ENCODE data around the gene MTG1.
"Not testable (repeated sequence)": the region's sequence is repeated elsewhere in the genome, so short reads cannot be mapped to it uniquely, and the experiment has no call there.

The MTG1 gene

GRCh38 chr10:133379152-133379800 is 14.7 kb upstream of the MTG1 start, which contains the start of gene PAOX:
TSS of gene PAOX (plus strand) at chr10:133379262. CDS start at chr10:133379317, 55 bp downstream.
- no peak for DNase-seq

DNA sequence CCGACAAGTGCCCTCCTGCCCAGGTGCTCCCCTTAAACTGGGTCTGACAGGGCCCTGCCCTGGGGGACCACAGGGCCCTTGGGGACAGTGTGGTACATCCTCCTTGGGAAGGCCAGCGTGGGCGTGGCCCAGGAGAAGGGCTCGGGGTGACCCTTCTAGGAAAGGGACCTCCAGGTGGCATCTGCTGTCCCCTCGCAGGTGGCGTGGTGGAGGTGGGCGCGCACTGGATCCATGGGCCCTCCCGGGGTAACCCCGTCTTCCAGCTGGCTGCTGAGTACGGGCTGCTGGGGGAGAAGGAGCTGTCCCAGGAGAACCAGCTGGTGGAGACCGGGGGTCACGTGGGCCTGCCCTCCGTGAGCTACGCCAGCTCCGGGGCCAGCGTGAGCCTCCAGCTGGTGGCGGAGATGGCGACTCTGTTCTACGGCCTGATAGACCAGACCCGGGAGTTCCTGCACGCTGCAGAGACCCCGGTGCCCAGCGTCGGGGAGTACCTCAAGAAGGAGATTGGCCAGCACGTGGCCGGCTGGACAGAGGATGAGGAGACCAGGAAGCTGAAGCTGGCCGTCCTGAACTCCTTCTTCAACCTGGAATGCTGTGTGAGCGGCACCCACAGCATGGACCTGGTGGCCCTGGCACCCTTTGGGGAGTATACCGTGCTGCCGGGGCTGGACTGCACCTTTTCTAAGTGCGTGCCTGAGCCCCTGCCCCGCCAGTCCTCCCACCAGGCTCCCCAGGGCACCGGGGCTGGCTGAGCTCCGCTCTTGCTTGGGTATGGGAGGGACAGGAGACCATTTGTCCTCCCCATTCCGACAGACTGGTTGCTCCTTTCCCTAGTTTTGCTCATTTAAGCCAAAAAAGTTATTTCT is 13.9 kb upstream of the MTG1 start:
- no peak for DNase-seq

- DNase-seq = no peak
Observed at GRCh38 chr10:133381036-133381435, 12.9 kb upstream of the MTG1 start.

GRCh38 chr10:133383551-133383950 is 10.4 kb upstream of the MTG1 start:
- DNase-seq = no peak

GRCh38 chr10:133384071-133384470 is 9.9 kb upstream of the MTG1 start:
- no peak for DNase-seq

DNA sequence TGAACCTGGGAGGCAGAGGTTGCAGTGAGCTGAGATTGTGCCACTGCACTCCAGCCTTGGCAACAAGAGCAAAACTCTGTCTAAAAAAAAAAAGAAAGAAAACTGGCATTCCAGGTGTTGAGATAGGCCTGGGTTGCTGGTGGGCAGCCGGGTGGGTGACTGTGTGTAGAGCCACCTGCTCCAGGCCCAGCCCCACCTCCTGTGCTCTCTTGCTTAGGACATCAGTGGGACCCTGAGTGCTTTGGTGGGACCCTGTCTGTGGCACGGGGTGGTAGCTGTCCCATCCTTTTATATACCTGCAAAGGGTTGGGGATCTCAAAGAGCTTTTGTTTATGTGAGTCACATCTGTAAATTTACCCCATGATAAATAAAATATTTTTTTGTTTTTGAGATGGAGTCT is 8.7 kb upstream of the MTG1 start:
- no peak for DNase-seq

DNA sequence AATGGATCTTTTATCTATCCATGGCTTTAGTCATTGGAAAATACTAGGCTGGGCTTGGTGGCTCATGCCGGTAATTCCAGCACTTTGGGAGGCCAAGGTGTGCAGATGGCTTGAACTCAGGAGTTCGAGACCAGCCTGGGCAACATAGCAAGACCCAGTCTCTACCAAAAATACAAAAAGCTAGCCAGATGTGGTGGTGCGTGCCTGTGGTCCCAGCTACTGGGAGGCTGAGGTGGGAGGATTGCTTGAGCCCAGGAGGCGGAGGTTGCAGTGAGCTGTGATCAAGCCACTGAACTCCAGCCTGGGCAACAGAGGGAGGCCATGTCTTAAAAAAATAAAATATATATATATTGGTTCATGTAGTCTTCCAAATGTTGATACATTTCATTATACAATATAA is 7.0 kb upstream of the MTG1 start:
- not testable (repeated sequence) for DNase-seq

GRCh38 chr10:133388236-133388972 is 5.6 kb upstream of the MTG1 start:
- no peak for DNase-seq

DNA sequence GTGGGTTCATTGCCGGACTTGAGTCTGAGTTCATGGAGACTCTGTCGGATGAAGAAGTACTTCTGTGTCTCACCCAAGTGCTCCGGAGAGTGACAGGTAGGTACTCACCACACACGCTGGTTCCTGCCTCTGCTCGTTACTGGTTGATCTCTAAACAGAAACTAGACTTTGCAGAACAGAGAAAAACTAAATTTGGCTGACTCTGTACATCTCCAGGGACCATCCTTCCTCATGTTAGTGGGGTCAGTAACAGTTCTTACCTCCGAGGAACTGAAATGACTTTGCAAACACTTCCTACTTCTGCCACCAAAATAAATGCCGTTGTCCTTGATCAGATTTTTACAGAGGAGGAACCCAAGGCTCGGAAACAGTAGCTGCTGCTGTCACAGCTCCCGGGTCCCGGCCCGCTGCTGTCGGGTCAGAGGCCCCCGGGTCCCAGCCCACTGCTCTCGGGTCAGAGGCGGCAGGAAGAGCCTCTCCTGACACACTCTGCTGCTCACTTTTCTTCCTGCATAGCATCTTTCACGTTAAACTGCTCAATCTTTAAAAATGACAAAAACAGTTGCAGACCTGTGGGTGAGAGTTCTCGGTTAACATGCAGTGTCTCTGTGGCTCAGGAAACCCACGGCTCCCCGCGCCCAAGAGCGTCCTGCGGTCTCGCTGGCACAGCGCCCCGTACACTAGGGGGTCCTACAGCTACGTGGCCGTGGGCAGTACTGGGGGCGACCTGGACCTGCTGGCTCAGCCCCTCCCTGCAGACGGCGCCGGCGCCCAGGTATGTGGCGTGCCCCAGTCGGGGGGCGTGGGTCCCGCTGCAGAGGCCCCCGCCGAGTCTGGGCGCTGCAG is 4.8 kb upstream of the MTG1 start:
- DNase-seq = no peak

DNA sequence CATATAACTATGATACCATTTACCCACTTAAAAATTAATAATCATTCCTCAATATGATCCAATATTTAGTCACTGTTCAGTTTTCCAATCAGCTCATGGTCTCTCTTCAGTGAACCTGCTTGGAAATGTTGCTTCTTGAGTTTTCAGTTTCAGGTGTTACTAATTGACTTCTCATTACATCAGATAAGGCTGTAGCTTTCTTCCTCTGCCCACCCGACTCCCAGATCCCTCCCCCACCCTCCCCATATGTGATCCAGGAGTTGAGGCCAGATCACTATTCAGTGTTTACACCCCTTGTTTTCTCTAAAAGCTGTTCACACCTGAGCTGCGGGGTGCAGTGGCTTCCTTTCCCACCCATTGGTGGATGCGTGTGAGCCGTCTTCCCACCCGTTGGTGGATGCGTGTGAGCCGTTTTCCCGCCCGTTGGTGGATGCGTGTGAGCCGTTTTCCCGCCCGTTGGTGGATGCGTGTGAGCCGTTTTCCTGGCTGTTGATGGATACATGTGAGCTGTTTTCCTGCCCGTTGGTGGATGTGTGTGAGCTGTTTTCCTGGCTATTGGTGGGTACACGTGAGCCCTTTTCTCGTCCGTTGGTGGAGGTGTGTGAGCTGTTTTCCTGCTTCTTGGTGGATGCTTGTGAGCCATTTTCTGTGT is 3.2 kb upstream of the MTG1 start:
- DNase-seq = no peak

- DNase-seq = no peak
Observed at GRCh38 chr10:133391249-133391635, 2.7 kb upstream of the MTG1 start.

DNA sequence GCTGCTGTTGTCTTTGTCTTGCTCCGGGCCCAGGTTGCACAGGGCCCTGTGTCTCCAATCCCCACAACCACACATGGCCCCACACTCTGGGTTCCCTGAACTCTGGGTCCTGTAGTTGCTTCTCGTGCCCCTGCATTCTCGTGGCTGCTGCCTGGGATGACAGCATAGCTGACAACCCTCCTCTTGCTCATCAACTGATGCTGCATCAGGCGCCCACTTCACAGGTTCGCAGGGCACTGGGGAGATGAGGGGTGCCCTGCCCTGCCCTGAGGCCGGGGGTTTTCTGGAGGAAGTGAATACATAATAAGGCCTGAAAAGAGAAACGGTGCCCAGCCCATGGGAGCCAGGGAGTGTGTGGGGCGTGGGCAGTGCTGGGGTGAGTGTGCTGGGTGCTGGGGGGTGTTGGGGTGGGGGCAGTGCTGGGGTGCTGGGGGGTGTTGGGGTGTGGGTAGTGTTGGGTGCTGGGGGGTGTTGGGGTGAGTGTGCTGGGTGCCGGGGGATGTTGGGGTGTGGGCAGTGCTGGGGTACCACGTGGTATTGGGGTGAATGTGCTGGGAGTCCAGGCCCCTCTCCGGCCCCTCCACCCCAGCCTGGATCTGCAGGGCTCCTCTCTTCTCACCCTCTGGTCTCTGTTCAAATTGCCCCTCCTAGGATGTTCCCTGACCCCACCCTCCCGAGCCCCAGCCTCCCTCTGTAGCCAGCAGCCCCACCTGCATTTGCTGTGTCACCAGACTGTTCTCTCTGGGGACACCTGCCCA is 2.0 kb upstream of the MTG1 start:
- DNase-seq = no peak

DNA sequence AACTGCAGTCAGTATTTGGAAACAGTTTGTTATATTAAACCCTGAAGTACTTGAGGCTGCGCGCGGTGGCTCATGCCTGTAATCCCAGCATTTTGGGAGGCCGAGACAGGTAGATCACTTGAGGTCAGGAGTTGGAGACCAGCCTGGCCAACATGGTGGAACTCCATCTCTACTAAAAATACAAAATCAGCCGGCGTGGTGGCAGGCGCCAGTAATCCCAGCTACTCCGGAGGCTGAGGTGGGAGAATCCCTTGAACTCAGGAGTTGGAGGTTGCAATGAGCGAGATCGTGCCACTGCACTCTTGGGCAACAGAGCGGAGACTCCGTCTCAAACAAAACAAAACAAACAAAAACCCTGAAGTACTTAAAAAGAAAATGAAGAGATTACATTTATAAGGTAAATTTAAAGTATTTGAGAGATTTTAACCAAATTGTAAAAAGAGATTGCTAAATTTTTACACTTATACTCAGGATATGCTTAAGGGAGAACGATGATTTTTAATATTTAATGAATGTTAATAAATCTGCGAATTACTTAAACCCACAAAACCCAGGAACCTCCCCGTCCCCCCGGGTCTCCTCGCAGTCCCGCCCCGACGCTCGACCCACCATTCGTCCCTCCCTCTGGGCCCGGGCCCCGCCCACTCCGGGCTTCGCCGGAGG is 425 bp upstream of the MTG1 start:
- DNase-seq = no peak

DNA sequence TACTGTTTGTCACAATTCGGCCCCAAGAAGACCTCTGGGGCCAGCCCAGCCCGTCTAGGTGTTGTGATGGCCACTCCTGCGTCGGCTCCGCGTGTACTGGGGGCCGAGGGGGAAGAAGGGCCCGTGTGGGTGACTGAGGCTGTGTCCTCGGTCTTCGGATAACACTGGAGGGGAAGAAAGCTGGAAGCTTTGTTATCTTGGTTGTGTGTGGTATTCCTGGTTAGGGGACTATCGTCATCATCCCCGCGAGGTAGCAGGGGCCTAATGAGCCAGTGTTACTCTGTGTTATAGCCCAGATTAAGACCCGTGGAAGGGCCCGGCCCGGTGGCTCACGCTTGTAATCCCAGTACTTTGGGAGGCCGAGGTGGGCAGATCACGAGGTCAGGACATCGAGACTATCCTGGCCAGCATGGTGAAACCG is 854 bp downstream of the MTG1 start:
- no peak for DNase-seq

GRCh38 chr10:133396035-133396624 is 2.2 kb downstream of the MTG1 start:
- DNase-seq = no peak

GRCh38 chr10:133397938-133398337 is 4.0 kb downstream of the MTG1 start:
- no peak for DNase-seq

- DNase-seq = no peak
Observed at GRCh38 chr10:133399123-133399601, 5.2 kb downstream of the MTG1 start.

GRCh38 chr10:133400624-133401424 is 6.9 kb downstream of the MTG1 start:
- DNase-seq = no peak

- DNase-seq = no peak
Observed at GRCh38 chr10:133401500-133401899, 7.5 kb downstream of the MTG1 start.
